IPS-15b (cell line): Measurements from ENCODE around the gene PHF23.
A peak's percentile ranks its signal among the peaks of the same experiment; 100 is the strongest.

ENCODE experiments used
- H3K27me3 ChIP-seq: one replicate; pipeline ENCODE4 v1.6.1; 2013; ENCODE audit warnings: low read length; ENCODE audit not compliant: control insufficient read depth, insufficient read depth
- H3K36me3 ChIP-seq: one replicate; pipeline ENCODE4 v1.6.1; 2013; ENCODE audit warnings: low read length; ENCODE audit not compliant: control insufficient read depth, insufficient read depth
- H3K4me1 ChIP-seq: one replicate; pipeline ENCODE4 v1.6.1; 2013; ENCODE audit warnings: mild to moderate bottlenecking, low read length; ENCODE audit not compliant: control insufficient read depth, insufficient read depth
- H3K4me3 ChIP-seq: one replicate; pipeline ENCODE4 v1.5.1; 2013; ENCODE audit warnings: low read depth, low read length
- H3K9ac ChIP-seq: one replicate; pipeline ENCODE4 v1.6.1; 2013; ENCODE audit warnings: low read depth, mild to moderate bottlenecking, low read length
- H3K9me3 ChIP-seq: one replicate; pipeline ENCODE4 v1.6.1; 2013; ENCODE audit warnings: mild to moderate bottlenecking, low read length; ENCODE audit not compliant: control insufficient read depth, insufficient read depth

The PHF23 gene

DNA sequence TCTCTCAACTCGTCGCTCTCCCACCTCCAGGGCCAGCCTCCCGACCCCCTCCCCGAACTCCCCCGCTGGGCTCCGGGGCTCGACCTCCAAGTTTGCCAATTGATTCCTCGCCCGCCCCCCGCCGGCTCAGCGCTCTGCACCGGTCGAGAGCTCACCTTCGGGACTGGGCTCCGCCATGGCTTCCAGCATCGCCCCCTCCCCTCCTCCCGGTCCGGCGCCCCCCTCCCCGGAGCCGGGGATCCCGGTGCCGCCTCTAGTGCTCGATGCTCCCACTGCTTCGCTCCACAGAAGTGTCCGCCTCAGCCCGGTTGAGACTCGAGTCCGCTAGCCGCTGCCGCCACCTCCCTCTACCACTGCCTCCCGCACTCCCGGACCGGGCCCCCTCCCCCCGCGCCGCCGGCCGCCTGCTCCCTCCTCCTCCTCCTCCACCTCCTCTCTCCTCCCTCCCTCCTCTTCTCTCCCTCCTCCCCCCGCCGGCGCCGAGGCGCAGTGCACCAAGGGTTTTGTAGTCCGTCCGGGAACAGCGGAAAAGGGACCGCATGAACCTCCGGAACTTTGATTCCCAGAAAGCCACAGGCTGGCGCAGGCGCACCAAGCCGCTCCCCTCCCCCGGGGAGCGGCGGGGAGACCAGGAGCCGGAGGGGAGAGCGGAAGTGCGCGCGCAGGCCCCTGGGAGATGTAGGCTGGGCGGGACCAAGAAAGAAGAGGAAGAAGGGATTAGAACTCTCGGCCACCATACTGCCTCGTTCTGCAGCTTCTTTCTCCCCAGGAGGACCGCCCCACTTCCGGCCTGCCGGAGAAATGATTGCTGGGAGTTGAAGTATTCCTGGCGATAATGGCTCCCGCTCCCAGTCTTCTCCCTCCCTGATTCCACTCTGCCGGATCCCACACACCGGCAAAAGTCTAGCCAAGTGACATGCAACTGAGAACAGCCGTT is at the start of gene PHF23:
PHF23 (minus strand) TSS at position 367 of the 937 bp plus-strand sequence; CDS start at position 189, 178 bp downstream.
- Histone ChIP-seq H3K27me3 (no peaks in the 10 kb centered on the region), H3K4me1 (peaks cover 11% of the 10 kb centered on the region), H3K9ac (peak within 1 kb of the TSS; percentile 89), H3K36me3 (peaks cover 29% of the 10 kb centered on the region), H3K9me3 (no peaks in the 10 kb centered on the region), H3K4me3 (peak within 1 kb of the TSS; percentile 95)

- Histone ChIP-seq H3K9ac (no peak overlapping the region), H3K9me3 (no peaks in the 10 kb centered on the region), H3K4me3 (no peak overlapping the region), H3K36me3 (peaks cover 36% of the 10 kb centered on the region), H3K4me1 (no peaks in the 10 kb centered on the region), H3K27me3 (peaks cover 5% of the 10 kb centered on the region)
Observed at GRCh38 chr17:7285679-7286078, 46.4 kb upstream of the PHF23 start.

- Histone ChIP-seq H3K4me3 (no peak overlapping the region), H3K4me1 (peaks cover 5% of the 10 kb centered on the region), H3K27me3 (peaks cover 5% of the 10 kb centered on the region), H3K9me3 (no peaks in the 10 kb centered on the region), H3K36me3 (peaks cover 36% of the 10 kb centered on the region), H3K9ac (no peak overlapping the region)
Observed at GRCh38 chr17:7284911-7285310, 45.7 kb upstream of the PHF23 start.

DNA sequence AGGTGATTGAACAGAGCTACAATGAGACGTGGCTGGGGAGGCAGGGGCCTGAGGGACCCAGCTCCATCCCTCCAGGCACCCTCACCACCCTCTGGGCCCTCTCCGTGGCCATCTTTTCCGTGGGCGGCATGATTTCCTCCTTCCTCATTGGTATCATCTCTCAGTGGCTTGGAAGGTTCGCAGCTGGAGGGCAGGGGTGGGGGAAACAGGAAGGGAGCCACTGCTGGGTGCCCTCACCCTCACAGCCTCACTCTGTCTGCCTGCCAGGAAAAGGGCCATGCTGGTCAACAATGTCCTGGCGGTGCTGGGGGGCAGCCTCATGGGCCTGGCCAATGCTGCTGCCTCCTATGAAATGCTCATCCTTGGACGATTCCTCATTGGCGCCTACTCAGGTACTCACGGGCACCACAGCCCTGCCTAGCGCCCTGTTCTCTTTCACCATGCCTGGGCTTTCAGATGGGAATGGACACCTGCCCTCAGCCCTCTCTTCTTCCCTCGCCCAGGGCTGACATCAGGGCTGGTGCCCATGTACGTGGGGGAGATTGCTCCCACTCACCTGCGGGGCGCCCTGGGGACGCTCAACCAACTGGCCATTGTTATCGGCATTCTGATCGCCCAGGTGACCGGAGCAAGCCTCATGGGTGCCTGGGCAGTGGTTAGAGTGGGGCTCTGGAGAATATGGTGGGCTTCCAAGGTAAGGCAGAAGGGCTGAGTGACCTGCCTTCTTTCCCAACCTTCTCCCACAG is 44.4 kb upstream of the PHF23 start:
- Histone ChIP-seq H3K9me3 (no peaks in the 10 kb centered on the region), H3K9ac (no peak overlapping the region), H3K4me3 (no peak overlapping the region), H3K27me3 (peaks cover 5% of the 10 kb centered on the region), H3K36me3 (peaks cover 36% of the 10 kb centered on the region), H3K4me1 (peaks cover 6% of the 10 kb centered on the region)

- Histone ChIP-seq H3K4me3 (peak overlapping the region; percentile 84), H3K36me3 (peaks cover 36% of the 10 kb centered on the region), H3K4me1 (peaks cover 6% of the 10 kb centered on the region), H3K9me3 (no peaks in the 10 kb centered on the region), H3K9ac (peak overlapping the region; percentile 47), H3K27me3 (peaks cover 5% of the 10 kb centered on the region)
Observed at GRCh38 chr17:7282752-7283321, 43.6 kb upstream of the PHF23 start.

- Histone ChIP-seq H3K27me3 (peaks cover 5% of the 10 kb centered on the region), H3K36me3 (peaks cover 33% of the 10 kb centered on the region), H3K4me1 (peaks cover 6% of the 10 kb centered on the region), H3K9me3 (no peaks in the 10 kb centered on the region), H3K4me3 (peak overlapping the region; percentile 84), H3K9ac (peak overlapping the region; percentile 60)
Observed at GRCh38 chr17:7281953-7282751, 42.9 kb upstream of the PHF23 start.

- no peaks in the 10 kb centered on the region for H3K9me3 ChIP-seq
- H3K4me1 ChIP-seq: peaks cover 6% of the 10 kb centered on the region
- peak within 1 kb of the TSS; percentile 84 for H3K4me3 ChIP-seq
- H3K36me3 ChIP-seq: peaks cover 28% of the 10 kb centered on the region
- peak within 1 kb of the TSS; percentile 60 for H3K9ac ChIP-seq
- H3K27me3 ChIP-seq: peaks cover 5% of the 10 kb centered on the region
Observed at GRCh38 chr17:7281074-7281952, 42.1 kb upstream of the PHF23 start, which contains the start of gene SLC2A4. TSS of gene SLC2A4 (plus strand) at chr17:7281718. CDS start at chr17:7281935, 217 bp downstream.

DNA sequence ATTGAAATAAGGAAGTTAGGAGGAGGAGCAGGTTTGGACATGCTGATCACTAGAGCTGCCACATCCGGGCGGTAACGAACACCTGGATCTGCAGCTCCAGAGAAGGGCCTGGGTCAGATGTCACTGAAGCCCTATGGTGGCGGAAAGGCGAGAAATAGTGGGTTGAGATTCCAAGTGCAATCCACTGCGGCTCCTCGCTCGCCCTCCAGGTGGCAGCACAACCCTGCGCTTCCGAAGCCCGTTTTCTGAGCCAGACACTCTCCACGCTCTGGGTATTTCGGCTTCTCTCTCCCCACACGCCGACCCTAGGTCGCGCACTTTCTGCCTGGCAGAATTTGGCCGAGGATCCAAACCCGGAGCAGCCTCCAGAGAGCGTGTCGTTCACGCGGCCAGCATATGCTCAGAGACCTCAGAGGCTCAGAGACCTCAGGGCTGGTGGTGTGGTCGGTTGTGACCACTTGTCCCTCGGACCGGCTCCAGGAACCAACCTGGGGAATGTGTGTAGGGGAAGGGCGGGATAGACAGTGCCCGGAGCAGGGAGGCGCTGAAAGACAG is 41.3 kb upstream of the PHF23 start:
- Histone ChIP-seq H3K4me1 (peaks cover 6% of the 10 kb centered on the region), H3K36me3 (peaks cover 23% of the 10 kb centered on the region), H3K27me3 (peaks cover 5% of the 10 kb centered on the region), H3K9me3 (no peaks in the 10 kb centered on the region), H3K4me3 (peak overlapping the region; percentile 50), H3K9ac (peak overlapping the region; percentile 14)

- Histone ChIP-seq H3K4me3 (no peak overlapping the region), H3K4me1 (peaks cover 6% of the 10 kb centered on the region), H3K9me3 (no peaks in the 10 kb centered on the region), H3K36me3 (peaks cover 12% of the 10 kb centered on the region), H3K27me3 (peaks cover 5% of the 10 kb centered on the region), H3K9ac (no peak overlapping the region)
Observed at GRCh38 chr17:7279448-7279847, 40.2 kb upstream of the PHF23 start.

DNA sequence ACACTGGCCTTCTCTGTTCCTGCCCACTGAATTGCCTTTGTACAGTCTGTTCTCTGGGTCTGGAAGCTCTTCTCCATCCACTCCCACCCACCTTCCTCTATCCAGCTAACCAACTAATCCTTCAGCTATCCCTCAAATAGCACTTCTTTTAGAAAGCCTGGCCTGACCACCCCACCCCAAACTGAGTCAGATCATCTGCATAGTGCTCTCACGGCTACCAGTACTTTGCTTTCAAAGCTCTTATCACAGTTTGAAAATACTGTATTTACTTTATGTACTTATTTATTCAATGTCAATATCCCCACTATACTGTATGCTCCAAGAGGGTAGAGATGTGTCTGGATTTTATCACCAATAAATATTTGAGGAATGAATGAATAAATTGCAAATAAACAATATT is 27.5 kb upstream of the PHF23 start:
- no peak overlapping the region for H3K9ac ChIP-seq
- H3K4me1 ChIP-seq: peaks cover 9% of the 10 kb centered on the region
- no peaks in the 10 kb centered on the region for H3K36me3 ChIP-seq
- no peaks in the 10 kb centered on the region for H3K9me3 ChIP-seq
- H3K4me3 ChIP-seq: no peak overlapping the region
- no peaks in the 10 kb centered on the region for H3K27me3 ChIP-seq
